GM13976 (cell line): ENCODE results near the gene ABHD12.

ENCODE experiments used
- DNase-seq: peaks from one replicate; pipeline ENCODE4 v3.0.0; 2012; ENCODE audit warnings: low spot score
- in situ Hi-C: fragments of 300-500 bp; cut with MboI; formaldehyde crosslinking; loops from one replicate; pipeline ENCODE4 v1.12.0; 2022; ENCODE audit warnings: low sequenced_read_pairs, mixed read lengths, inconsistent platforms; ENCODE audit not compliant: unreplicated experiment
- TF ChIP-seq, protein P1 (sequence below): IDR thresholded peaks from 2 replicates; pipeline ENCODE4 v1.5.1; 2012; ENCODE audit warnings: borderline replicate concordance, mild to moderate bottlenecking; ENCODE audit not compliant: insufficient read depth; ENCODE audit errors: extremely low read depth, missing control alignments, control extremely low read depth

The ABHD12 gene

DNA sequence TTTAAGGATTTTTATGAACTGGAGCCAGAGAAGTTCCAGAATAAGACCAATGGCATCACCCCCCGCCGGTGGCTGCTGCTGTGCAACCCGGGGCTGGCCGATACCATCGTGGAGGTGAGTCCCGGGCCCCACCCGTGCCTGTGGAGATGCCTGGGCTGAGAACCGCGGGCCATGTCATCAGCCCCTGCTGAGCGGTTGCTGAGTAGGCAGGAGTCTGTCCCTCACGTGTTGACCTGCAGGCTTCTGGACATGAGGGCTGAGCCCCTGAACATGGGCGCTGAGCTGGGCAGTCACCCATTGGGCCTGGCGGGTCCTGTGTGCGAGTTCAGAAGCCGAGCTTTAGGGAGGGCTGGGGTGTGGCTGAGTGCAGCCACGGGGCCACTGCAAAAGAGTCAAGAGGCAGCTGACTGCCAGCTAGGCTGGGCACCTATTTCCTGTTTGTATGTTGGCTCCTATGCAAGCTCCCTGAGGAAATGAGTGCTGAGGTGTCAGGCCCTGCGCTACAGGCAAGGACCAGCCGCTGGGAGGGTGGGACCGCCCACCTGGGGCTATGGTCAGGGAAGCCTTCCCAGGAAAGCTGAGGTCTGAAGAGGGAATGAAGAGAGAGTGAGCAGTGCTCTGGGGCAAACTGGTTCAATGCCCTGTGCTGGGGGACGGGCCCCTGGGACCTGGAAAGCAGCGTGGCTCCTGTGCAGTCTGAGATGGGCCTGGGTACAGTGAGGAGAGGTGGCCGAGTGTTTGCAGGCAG lies 108.4 kb downstream of the ABHD12 start:
- TF ChIP-seq, protein P1, sequence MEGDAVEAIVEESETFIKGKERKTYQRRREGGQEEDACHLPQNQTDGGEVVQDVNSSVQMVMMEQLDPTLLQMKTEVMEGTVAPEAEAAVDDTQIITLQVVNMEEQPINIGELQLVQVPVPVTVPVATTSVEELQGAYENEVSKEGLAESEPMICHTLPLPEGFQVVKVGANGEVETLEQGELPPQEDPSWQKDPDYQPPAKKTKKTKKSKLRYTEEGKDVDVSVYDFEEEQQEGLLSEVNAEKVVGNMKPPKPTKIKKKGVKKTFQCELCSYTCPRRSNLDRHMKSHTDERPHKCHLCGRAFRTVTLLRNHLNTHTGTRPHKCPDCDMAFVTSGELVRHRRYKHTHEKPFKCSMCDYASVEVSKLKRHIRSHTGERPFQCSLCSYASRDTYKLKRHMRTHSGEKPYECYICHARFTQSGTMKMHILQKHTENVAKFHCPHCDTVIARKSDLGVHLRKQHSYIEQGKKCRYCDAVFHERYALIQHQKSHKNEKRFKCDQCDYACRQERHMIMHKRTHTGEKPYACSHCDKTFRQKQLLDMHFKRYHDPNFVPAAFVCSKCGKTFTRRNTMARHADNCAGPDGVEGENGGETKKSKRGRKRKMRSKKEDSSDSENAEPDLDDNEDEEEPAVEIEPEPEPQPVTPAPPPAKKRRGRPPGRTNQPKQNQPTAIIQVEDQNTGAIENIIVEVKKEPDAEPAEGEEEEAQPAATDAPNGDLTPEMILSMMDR: no peak
- in situ Hi-C loops: loop anchor here (25.0 kb wide), 1 partner anchor 580 kb away; no protein-coding TSS in a partner anchor
- no peak for DNase-seq

GRCh38 chr20:25281541-25281991 lies 109.1 kb downstream of the ABHD12 start:
- in situ Hi-C loops: loop anchor here (25.0 kb wide), 1 partner anchor 581 kb away; no protein-coding TSS in a partner anchor

DNA sequence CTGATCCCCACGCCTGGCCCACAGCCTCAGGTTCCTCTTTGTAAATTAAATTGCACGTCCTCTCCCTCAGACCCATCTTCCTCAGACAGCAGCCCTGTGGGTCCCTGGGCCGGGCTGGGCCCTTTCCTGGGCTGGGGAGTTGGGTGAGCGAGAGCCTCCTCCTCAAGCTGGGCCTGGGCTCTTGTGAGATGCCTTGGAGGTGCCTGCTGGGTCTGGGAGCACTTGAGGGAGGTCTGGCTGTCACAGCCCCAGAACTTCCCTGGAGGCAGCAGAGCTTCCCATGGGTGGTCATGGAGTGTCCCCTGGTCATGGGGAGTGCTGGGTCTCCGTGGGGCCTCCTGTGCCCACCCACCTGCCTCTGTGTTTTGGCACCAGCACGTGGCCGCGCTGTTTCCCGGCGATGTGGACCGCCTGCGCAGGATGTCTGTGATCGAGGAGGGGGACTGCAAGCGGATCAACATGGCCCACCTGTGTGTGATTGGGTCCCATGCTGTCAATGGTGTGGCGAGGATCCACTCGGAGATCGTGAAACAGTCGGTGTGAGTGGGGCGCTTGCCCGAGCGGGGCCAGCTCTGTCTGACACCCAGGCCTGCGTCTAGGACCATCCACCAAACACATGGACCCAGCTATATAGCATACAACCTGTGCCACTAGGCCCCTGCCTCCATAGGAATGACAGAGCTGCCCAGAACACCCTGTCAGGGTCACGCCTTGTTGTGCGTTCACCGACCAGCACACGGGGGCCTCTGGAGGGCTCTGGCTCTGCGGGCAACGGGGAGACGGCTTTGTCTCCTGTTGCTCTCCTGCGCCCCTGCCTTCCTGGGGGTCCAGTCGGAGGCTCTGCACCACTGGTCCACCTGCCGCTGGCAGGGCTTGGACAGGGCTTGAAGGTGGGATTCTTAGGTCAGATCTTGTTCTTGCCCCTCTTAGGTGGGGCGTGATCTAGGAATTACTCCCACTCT lies 109.8 kb downstream of the ABHD12 start:
- in situ Hi-C loops: loop anchor here (25.0 kb wide), 1 partner anchor 581 kb away; no protein-coding TSS in a partner anchor

More at GRCh38 chr20:25281541-25281991, 109.1 kb downstream of the ABHD12 start:
- DNase-seq: no peak
- TF ChIP-seq, protein P1: no peak

DNA sequence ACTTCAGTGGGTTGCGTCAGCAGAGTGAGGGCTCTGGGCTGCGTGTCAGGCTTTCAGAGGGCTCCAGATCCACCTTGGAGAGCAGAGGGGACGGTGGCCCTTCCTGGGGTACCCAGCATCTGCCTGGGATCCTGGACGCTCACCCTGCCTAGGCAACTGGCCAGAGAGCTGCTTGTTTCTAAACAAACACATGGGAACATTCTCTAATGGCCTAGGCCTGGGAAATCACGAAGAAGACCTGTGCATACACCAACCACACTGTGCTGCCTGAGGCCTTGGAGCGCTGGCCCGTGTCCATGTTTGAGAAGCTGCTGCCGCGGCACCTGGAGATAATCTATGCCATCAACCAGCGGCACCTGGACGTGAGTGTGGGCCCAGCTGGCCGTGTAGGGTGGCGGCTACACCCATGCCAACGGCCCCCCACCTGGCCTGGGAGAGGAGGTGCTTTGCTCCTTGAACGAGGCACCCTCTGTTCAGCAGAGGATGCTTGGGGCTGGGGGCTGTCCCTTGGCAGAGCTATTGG lies 110.5 kb downstream of the ABHD12 start:
- no peak for DNase-seq
- in situ Hi-C loops: loop anchor here (25.0 kb wide), 1 partner anchor 582 kb away; no protein-coding TSS in a partner anchor

More for the DNA sequence above, 109.8 kb downstream of the ABHD12 start:
- TF ChIP-seq, protein P1: no peak
- no peak for DNase-seq

DNA sequence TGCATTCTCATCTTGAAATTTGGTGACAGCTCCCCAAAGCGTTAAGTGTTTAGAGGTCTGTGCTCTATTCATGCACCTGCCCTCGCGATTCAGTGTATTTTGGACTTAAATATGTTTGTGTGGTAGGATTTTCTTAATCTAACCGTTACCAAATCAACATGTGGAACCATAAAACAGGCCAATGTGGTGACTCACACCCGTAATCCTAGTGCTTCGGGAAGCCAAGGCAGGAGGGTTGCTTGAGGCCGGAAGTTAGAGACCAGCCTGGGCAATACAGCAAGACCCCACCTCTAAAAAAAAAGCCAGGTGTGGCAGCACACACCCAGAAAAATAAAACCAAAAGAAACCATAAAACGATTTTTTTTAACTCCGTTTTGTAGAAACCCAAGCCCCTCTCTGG lies 111.2 kb downstream of the ABHD12 start:
- DNase-seq: no peak
- TF ChIP-seq, protein P1: no peak
- in situ Hi-C loops: loop anchor here (25.0 kb wide), 1 partner anchor 583 kb away; no protein-coding TSS in a partner anchor

More for the DNA sequence above, 110.5 kb downstream of the ABHD12 start:
- TF ChIP-seq, protein P1: no peak
